Endodermal cell (in vitro differentiated cells): ENCODE results near the gene MUTYH. TPM values are rescaled to one million over a fixed set of nuclear protein-coding genes. Genes with fewer than 3 reads are reported as not detected.

Experiments
- DNase-seq: peaks from one replicate; pipeline ENCODE4 v3.0.0-alpha.2; 2017
- H3K27ac ChIP-seq: 2 replicates; pipeline ENCODE4 v1.5.1; 2013; ENCODE audit warnings: mild to moderate bottlenecking, low read depth, low read length, moderate library complexity
- H3K27me3 ChIP-seq: 2 replicates; pipeline ENCODE4 v1.6.1; 2013; ENCODE audit warnings: mild to moderate bottlenecking, low read length, moderate library complexity; ENCODE audit not compliant: insufficient read depth, control insufficient read depth, poor library complexity, severe bottlenecking
- H3K36me3 ChIP-seq: 2 replicates; pipeline ENCODE4 v1.7.0; 2013; ENCODE audit warnings: mild to moderate bottlenecking, low read length, moderate library complexity; ENCODE audit not compliant: control insufficient read depth, insufficient read depth
- H3K4me1 ChIP-seq: one replicate; pipeline ENCODE4 v1.7.0; 2013; ENCODE audit warnings: low read length; ENCODE audit not compliant: control insufficient read depth, insufficient read depth
- H3K4me3 ChIP-seq: 2 replicates; pipeline ENCODE4 v1.5.1; 2013; ENCODE audit warnings: mild to moderate bottlenecking, low read length, moderate library complexity
- H3K9ac ChIP-seq: 2 replicates; pipeline ENCODE4 v1.6.1; 2013; ENCODE audit warnings: mild to moderate bottlenecking, low read length, moderate library complexity; ENCODE audit not compliant: poor library complexity, severe bottlenecking; ENCODE audit errors: extremely low read depth
- H3K9me3 ChIP-seq: 2 replicates; pipeline ENCODE4 v1.6.1; 2013; ENCODE audit warnings: mild to moderate bottlenecking, low read length, moderate library complexity; ENCODE audit not compliant: control insufficient read depth
- H3K27ac Mint-ChIP-seq: 2 replicates; pipeline ENCODE4 v1.8.0; 2020; ENCODE audit warnings: mixed read lengths
- H3K27me3 Mint-ChIP-seq: 2 replicates; pipeline ENCODE4 v1.8.0; 2021; ENCODE audit warnings: mild to moderate bottlenecking, mixed read lengths; ENCODE audit not compliant: insufficient read depth
- H3K36me3 Mint-ChIP-seq: 2 replicates; pipeline ENCODE4 v1.8.0; 2020; ENCODE audit warnings: low read depth, mixed read lengths
- H3K4me1 Mint-ChIP-seq: 2 replicates; pipeline ENCODE4 v1.8.0; 2020; ENCODE audit warnings: mixed read lengths
- H3K4me3 Mint-ChIP-seq: 2 replicates; pipeline ENCODE4 v1.8.0; 2020; ENCODE audit warnings: mild to moderate bottlenecking, moderate library complexity, mixed read lengths
- H3K9me3 Mint-ChIP-seq: 2 replicates; pipeline ENCODE4 v1.8.0; 2020; ENCODE audit warnings: mild to moderate bottlenecking, mixed read lengths
- WGBS, 2 experiments: methylation state at CpG; one replicate each; pipeline versions ENCODE4 v1.1.5 to v1.1.7; 2013; ENCODE audit warnings: missing lambda C conversion rate in 2 of 2, mixed read lengths in 1 of 2; ENCODE audit not compliant: insufficient coverage in 1 of 2, insufficient read length in 1 of 2; 5-methylcytosine and 5-hydroxymethylcytosine counted together
- total RNA-seq, 2 donors: library from RNA; stranded (reverse); fragmentation: NEBNext Ultra II Directional in 1 of 2; extraction: Animal tissue kit (Norgen Biotek cat#: 25700) in 1 of 2; gene quantifications; 2 replicates in 1 of 2; 3 replicates in 1 of 2; pipeline ENCODE4 v1.2.1, GENCODE V29; 2021
- TF ChIP-seq, protein P1 (sequence below): fragments of 200-600 bp; sonication (generic); conservative IDR thresholded peaks from 2 replicates; pipeline ENCODE4 v1.5.0; 2021; ENCODE audit warnings: antibody characterized with exemption, mild to moderate bottlenecking

Gene MUTYH
- total RNA-seq, 2 donors from 2014 or later: 60.5 to 60.9 TPM

DNA sequence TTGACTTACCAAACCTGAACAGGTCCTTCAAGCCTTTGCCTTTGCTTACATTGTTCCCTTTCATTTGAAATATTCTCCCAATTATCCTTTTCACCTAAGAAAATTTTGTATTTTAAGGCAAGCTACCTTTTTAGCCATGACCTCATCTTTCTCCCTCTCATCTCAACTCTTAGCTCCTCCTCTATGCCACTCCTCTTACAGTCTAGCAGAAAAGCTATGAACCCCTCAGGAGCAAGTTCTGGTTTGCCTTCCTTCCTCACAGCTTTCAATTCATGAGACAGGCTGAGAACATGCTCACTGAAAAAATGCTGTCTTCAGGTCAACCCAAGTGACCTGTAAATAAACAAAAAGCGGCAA lies 8.3 kb upstream of the MUTYH start:
- TF ChIP-seq, protein P1, sequence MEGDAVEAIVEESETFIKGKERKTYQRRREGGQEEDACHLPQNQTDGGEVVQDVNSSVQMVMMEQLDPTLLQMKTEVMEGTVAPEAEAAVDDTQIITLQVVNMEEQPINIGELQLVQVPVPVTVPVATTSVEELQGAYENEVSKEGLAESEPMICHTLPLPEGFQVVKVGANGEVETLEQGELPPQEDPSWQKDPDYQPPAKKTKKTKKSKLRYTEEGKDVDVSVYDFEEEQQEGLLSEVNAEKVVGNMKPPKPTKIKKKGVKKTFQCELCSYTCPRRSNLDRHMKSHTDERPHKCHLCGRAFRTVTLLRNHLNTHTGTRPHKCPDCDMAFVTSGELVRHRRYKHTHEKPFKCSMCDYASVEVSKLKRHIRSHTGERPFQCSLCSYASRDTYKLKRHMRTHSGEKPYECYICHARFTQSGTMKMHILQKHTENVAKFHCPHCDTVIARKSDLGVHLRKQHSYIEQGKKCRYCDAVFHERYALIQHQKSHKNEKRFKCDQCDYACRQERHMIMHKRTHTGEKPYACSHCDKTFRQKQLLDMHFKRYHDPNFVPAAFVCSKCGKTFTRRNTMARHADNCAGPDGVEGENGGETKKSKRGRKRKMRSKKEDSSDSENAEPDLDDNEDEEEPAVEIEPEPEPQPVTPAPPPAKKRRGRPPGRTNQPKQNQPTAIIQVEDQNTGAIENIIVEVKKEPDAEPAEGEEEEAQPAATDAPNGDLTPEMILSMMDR: no peak
- H3K9ac ChIP-seq: no peak overlapping the region
- H3K4me3 ChIP-seq: no peak overlapping the region
- H3K4me1 ChIP-seq: no peaks in the 10 kb centered on the region
- WGBS, 2 experiments: 91 to 93% methylated on average over 1 of the region's 1 CpG
- no peaks in the 10 kb centered on the region for H3K9me3 Mint-ChIP-seq
- no peak for DNase-seq
- H3K36me3 ChIP-seq: peaks cover 18% of the 10 kb centered on the region
- no peaks in the 10 kb centered on the region for H3K27me3 Mint-ChIP-seq
- no peaks in the 10 kb centered on the region for H3K9me3 ChIP-seq
- H3K27ac ChIP-seq: no peak overlapping the region
- peaks cover 15% of the 10 kb centered on the region for H3K36me3 Mint-ChIP-seq
- no peaks in the 10 kb centered on the region for H3K27me3 ChIP-seq
- H3K4me1 Mint-ChIP-seq: no peaks in the 10 kb centered on the region
- no peak overlapping the region for H3K27ac Mint-ChIP-seq
- no peak overlapping the region for H3K4me3 Mint-ChIP-seq

DNA sequence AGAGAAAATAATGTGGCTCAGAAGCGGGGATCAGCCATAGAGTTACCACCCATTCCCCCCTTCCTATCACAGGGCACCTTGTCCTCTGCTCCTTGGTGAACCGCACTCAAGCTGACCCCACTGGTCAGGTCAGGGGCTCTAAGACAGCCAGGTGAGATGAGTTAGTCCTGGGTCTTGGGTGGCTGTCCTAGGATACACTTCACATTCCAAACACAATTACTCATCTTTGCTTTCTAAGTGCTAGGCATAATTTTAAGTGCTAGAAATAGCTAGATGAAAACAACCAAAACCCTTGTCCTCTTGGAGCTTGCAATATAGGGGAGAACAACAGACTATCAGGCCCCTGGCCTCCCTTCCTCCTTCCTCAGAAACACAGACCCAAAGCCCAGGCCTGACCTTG lies 7.8 kb upstream of the MUTYH start:
- TF ChIP-seq, protein P1: no peak
- Histone ChIP-seq H3K4me1 (no peaks in the 10 kb centered on the region), H3K9me3 (no peaks in the 10 kb centered on the region), H3K27ac (no peak overlapping the region), H3K36me3 (peaks cover 24% of the 10 kb centered on the region), H3K4me3 (no peak overlapping the region), H3K9ac (no peak overlapping the region), H3K27me3 (no peaks in the 10 kb centered on the region)
- 83% methylated on average over 2 of the region's 2 CpGs; no CpG with 5 or more reads in 1 of the 2 experiments for whole genome bisulfite sequencing, 2 experiments
- no peak for DNase-seq
- no peak overlapping the region for H3K4me3 Mint-ChIP-seq
- peaks cover 17% of the 10 kb centered on the region for H3K36me3 Mint-ChIP-seq
- H3K4me1 Mint-ChIP-seq: no peaks in the 10 kb centered on the region
- no peaks in the 10 kb centered on the region for H3K27me3 Mint-ChIP-seq
- no peaks in the 10 kb centered on the region for H3K9me3 Mint-ChIP-seq
- H3K27ac Mint-ChIP-seq: no peak overlapping the region

GRCh38 chr1:45346473-45346872 lies 6.2 kb upstream of the MUTYH start:
- 83 to 98% methylated on average over 1 to 2 of the region's 2 CpGs for WGBS, 2 experiments
- H3K27ac Mint-ChIP-seq: no peak overlapping the region
- Histone ChIP-seq H3K4me1 (no peaks in the 10 kb centered on the region), H3K9ac (no peak overlapping the region), H3K4me3 (no peak overlapping the region), H3K36me3 (peaks cover 38% of the 10 kb centered on the region), H3K27me3 (no peaks in the 10 kb centered on the region), H3K27ac (no peak overlapping the region), H3K9me3 (no peaks in the 10 kb centered on the region)
- H3K27me3 Mint-ChIP-seq: no peaks in the 10 kb centered on the region
- H3K4me1 Mint-ChIP-seq: no peaks in the 10 kb centered on the region
- H3K9me3 Mint-ChIP-seq: no peaks in the 10 kb centered on the region
- TF ChIP-seq, protein P1: no peak
- peaks cover 30% of the 10 kb centered on the region for H3K36me3 Mint-ChIP-seq
- H3K4me3 Mint-ChIP-seq: no peak overlapping the region
- no peak for DNase-seq
